NCI-H2107 treated with DMSO at 0.1 percent for 48 hours (cell line): Measurements from ENCODE around the gene OLA1.
"Not testable (repeated sequence)": the region's sequence is repeated elsewhere in the genome, so short reads cannot be mapped to it uniquely, and the experiment has no call there.

Experiments used
- DNase-seq: peaks from one replicate; lab custom pipeline; 2025; ENCODE audit not compliant: unreplicated experiment; lab: John Stamatoyannopoulos, UW

Gene OLA1

GRCh38 chr2:174248187-174248997, at the start of gene OLA1:
TSS of gene OLA1 (minus strand) at chr2:174248532. CDS start at chr2:174246815, 1,717 bp downstream.
- peak; percentile 65 for DNase-seq

DNA sequence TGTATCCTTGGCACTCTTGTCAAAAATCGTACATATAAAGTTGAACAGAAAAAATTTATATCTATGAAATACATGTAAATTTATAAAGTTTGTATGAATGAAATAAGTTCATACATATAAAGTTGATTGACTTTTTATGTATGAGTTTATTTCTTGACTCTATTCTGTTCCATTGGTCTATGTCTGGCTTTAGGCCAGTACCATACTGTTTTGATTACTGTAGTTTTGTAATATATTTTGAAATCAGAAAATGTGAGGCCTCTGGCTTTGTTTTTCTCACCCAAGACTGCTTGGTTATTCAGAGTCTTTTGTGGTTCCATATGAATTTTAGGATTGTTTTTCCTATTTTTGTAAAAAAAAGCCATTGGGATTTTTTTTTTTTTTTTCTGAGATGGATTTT, 44.6 kb upstream of the OLA1 start:
- DNase-seq: no peak

DNA sequence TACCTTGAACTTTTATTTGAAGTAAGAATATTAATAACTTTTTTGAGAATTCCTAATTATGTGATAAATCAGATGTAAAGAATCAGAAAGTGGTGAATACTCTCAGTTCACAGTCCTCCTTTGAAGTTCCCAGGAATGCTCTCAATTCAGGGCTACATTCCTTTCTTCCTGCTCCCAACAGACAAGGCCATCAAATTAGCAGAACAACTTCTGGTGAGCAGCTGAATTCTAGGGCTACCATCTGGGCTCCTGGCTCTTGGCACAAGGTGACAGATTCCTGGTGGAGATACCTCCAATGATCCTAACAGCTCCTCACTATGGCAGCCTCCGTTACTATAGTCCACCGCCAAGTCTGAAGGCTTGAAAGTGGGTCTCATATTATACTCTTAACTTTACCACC, 37.8 kb upstream of the OLA1 start:
- DNase-seq: no peak

GRCh38 chr2:174282441-174282840, 34.1 kb upstream of the OLA1 start:
- DNase-seq: no peak

DNA sequence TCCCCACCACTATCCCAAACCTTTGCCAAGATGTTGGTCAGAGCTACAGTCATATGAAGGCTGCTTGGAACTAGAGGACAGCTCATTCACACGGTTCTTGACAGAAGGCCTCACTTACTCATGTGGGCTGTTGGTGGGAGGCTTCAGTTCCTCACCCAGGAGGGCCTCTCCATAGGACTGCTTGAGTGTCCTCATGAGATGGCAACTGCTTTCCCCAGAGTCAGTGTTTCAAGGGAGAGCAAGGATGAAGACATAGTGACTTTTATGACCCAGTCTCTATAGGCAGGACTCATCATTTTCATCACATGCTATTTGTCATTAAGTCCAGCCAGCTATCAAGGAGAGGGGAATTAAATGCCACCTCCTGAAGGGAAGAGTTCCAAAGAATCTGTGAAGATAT, 33.4 kb upstream of the OLA1 start:
- DNase-seq: no peak

DNA sequence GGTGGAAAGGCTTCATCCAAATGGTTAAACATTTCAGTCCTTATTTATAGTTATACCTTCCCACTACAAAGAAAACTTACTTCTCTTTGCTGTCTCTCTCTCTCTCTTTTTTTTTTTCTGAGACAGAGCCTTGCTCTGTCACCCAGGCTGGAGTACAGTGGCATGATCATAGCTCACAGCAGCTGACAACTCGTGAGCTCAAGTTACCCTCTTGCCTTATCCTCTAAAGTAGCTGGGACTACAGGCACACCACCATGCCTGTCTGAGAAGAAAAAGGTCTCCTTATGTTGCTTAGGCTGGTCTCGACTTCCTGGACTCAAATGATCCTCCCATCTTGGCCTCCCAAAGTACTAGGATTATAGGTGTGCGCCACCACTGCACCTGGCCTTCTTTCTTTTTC, 32.3 kb upstream of the OLA1 start:
- DNase-seq: peak; percentile 7

- not testable (repeated sequence) for DNase-seq
Observed at GRCh38 chr2:174270263-174270662, 21.9 kb upstream of the OLA1 start.

DNA sequence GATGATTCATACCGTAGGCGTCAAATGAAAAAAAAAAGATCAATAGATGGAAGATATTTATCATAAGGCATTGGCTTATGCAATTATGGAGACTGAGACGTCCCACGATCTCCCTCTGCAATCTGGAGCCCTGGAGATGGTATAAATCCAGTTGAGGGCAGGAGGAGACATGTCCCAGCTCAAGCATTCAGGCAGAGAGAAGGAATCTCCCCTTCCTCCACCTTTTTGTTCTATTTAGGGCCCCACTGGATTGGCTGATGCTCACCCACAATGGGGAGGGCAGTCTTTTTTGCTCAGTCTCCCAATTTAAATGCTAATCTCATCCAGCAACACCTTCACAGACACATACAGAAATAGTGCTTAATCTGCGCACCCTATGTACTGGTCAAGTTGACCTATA, 18.0 kb upstream of the OLA1 start:
- no peak for DNase-seq

DNA sequence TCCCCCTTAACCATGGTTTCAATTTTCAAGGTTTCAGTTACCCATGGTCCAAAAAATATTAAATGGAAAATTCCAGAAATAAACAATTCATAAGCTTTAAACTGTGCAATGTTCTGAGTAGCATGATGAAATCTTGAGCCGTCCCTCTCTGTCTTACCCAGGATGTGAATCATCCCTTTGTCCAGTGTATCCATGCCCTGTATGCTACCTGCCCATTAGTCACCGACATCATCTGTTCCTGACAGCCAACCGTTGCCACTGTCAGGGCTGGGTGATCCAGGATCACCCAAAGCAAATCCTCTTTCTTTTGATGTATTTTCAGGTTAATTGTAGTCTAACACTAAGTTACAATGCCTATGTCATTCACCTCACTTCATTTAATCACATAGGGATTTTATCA, 15.7 kb upstream of the OLA1 start:
- DNase-seq: no peak

- DNase-seq: no peak
Observed at GRCh38 chr2:174259981-174260380, 11.6 kb upstream of the OLA1 start.

DNA sequence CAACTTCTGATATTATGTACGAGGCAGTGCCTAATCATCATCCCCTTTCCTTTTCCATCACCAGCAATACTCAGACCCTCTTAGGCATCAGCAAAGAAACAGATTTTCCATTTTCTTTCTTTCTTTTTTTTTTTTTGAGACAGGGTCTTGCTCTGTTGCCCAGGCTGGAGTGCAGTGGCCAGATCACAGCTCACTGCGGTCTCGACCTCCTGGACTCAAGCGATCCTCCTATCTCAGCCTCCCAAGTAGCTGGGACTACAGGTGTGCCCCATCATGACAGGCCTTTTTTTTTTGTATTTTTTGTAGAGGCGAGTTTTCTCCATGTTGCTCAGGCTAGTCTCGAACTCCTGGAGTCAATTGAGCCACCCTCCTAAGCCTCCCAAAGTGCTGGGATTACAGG, 5.9 kb upstream of the OLA1 start:
- DNase-seq: no peak

DNA sequence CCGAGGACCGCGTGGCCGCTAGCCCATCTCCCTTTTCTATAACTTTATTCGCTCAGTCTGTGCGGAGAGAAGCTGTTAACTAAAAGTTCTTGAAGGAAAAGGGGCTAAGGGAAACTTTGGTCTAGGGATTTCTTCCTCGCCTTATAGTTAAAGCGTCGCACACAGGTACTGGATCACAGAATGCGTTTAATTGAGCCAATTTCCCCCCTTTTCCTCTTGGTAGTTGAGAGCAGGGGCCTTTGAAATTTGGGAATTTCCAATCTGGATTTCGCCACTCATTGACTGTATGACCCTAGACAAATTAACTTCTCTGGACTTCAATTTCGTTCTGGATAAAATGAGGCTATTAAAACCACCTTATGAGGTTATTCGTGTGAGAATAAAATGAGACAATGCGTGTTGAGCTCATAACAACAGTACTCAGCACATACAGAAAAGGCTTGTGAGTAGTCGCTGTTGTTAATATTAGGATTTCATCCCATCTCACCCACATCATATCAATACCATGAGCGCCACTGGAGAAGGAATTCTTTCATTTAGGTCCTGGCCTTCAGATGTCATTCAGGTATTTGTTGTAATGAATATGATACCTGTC, 763 bp upstream of the OLA1 start:
- DNase-seq: no peak

DNA sequence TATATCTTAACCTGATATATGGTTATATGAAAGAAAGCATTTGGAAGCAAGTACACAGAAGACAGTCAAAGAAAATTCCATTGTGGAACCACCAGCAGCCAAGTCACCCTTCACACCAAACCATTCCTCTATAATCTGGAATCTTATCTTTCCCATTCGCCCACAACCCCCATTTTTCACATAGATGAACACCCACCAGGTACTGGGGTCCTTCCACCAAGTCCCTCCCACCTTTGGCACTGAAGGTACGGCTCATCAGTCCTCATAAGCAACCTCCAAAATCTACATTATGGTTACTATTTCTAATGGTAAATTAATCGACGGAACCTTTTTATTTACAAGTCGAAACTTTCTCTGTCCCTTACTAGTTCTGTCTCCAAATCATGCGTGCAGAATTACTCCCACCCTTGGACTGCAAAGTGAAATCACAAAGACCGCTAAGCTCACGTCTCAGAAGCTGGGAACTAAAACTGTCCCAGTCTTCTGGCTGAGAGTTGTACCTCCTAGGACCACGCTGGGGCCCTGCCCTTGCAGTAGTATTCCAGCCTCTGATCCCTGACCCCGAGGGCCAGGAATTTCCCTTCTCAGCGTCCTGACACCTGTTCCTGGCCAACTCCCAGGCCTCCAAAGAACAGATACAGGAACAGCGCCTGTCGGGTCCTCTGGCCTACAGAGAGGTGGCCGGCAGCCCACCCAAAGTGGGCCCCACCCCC, 702 bp downstream of the OLA1 start:
- no peak for DNase-seq

- peak; percentile 15 for DNase-seq
Observed at GRCh38 chr2:174246944-174247381, 1.4 kb downstream of the OLA1 start.

GRCh38 chr2:174245628-174246027, 2.7 kb downstream of the OLA1 start:
- not testable (repeated sequence) for DNase-seq

DNA sequence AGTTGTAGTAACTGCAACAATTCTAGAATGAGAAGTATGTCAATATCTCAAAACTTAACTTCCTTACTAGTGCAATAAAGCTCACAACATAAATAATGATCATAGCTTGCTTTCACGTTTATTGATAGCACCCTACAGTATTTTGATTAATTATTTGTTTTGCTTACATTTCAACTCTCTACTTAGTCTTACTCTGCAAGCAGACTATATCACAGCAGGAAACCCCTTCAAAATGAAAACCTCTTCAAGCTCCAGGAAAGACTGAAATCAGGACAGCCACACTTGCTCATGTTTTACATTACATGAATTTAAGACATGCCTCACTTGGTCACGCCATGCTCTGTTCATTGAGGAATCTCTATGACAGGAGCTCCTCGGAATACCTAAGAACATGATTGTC, 3.3 kb downstream of the OLA1 start:
- no peak for DNase-seq

- no peak for DNase-seq
Observed at GRCh38 chr2:174243812-174244211, 4.5 kb downstream of the OLA1 start.

DNA sequence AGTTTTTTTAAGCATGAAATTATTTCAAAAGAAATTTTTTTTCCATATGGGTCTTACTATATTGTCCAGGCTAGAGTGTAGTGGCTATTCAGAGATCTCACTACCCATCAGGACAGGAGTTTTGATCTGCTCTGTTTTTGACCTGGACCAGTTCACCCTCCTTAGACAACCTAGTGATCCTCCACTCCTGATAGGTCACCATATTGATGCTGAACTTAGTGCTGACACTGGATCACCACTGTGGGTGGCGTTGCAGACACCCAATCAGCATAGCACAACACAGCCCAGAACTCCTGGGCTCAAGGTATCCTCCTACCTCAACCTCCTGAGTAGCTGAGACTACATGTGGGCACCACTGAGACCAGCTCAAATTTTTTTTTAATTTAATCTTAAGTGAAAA, 8.2 kb downstream of the OLA1 start:
- no peak for DNase-seq

- no peak for DNase-seq
Observed at GRCh38 chr2:174236429-174236828, 11.9 kb downstream of the OLA1 start.

DNA sequence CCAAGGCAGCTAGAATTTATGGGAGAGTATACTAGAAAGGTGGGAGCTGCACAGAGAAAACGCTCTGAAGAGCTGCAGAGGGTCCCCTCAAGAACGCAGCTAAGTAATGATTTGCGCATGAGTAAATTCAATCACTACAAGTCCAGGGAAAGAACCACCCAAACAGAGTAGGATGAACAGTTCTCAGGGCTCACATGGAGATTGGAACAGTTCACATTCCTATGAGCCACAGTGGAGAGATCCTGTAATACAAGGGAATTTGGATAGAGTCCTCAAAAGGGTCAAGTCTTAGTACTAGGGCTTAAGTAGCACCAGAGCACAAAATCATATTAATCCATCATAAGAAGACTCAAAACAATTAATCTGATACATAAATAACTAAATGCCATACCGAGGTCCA, 12.7 kb downstream of the OLA1 start:
- DNase-seq: no peak

DNA sequence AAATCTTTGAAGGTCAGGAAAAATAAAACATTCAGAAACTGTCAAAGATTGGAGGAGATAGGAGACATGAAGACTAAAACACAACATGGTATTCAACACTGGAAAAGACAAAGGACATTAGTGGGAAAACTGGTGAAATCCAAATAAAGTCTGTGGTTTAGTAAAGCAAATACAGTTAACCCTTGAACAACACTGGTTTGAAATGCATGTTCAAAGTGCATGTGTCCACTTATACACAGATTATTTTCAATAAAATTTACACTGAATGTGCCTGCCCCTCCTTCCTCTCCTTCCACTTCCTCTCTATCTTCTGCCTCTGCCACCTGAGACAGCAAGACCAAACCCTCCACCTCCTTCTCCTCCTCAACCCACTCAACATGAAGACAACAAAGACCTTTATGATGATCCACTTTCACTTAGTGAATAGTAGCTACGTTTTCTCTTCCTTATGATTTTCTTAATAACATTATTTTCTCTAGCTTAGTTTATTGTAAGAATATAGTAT, 14.5 kb downstream of the OLA1 start:
- DNase-seq: no peak

- no peak for DNase-seq
Observed at GRCh38 chr2:174227748-174228147, 20.6 kb downstream of the OLA1 start.
